ENCODE measurements around the gene POLR1A. TPM values are rescaled to one million over a fixed set of nuclear protein-coding genes. Genes with fewer than 3 reads are reported as not detected.

POLR1A gene
- total and polyA plus RNA-seq, 2 donors (not counting 1 experiment from before 2014, with no cell fraction given) = 3.4 to 36.8 TPM

- no peak overlapping the region for H3K27ac Mint-ChIP-seq
Observed at GRCh38 chr2:86003967-86004366, 101.7 kb downstream of the POLR1A start.

GRCh38 chr2:86003104-86003503 lies 102.6 kb downstream of the POLR1A start:
- Histone ChIP-seq H3K9ac (ENCODE audit: low read length) (no peak overlapping the region), H3K4me3 (ENCODE audit: control extremely low read depth in 1 of 5, extremely low read depth in 1 of 5, insufficient read depth in 1 of 5, low read depth in 2 of 5, low read length in 4 of 5) (no peak overlapping the region), H3K4me2 (replicated peaks; ENCODE audit: low read depth, low read length, poor library complexity, severe bottlenecking) (no peak overlapping the region), H3K36me3 (replicated peaks in 1 of 2; ENCODE audit: control extremely low read depth in 1 of 2, control insufficient read depth in 1 of 2, extremely low read depth in 1 of 2, insufficient read depth in 2 of 2, low read length in 1 of 2) (no peaks in the 10 kb centered on the region), H2AFZ (ENCODE audit: insufficient read depth, low read depth, low read length, poor library complexity, severe bottlenecking) (no peak overlapping the region), H3K27ac (ENCODE audit: low read length in 2 of 2) (no peak overlapping the region), H3K79me2 (ENCODE audit: control insufficient read depth, insufficient read depth, low read length) (peaks cover 4% of the 10 kb centered on the region), H3K27me3 (replicated peaks in 1 of 4; ENCODE audit: control extremely low read depth in 1 of 4, control insufficient read depth in 3 of 4, insufficient read depth in 4 of 4, low read length in 3 of 4) (no peaks in the 10 kb centered on the region), H3K9me3 (ENCODE audit: control extremely low read depth in 1 of 3, control insufficient read depth in 2 of 3, insufficient read depth in 1 of 3, low read length in 2 of 3) (peaks cover 0 to 24% (median 9%) of the 10 kb centered on the region in 3 donors), H3K4me1 (ENCODE audit: control insufficient read depth in 2 of 2, insufficient read depth in 2 of 2, low read length in 2 of 2) (peaks cover 35 to 36% of the 10 kb centered on the region in 2 donors), H4K20me1 (ENCODE audit: control insufficient read depth, insufficient read depth, low read length, poor library complexity, severe bottlenecking) (no peaks in the 10 kb centered on the region)
- Mint-ChIP-seq H3K27ac (no peak overlapping the region), H3K4me1 (peaks cover 48% of the 10 kb centered on the region), H3K9me3 (ENCODE audit: insufficient read depth) (no peaks in the 10 kb centered on the region), H3K27me3 (no peaks in the 10 kb centered on the region), H3K4me3 (no peak overlapping the region)
- no CpG with 5 or more reads among the region's 1 CpG for WGBS (ENCODE audit: insufficient coverage)
- ATAC-seq (ENCODE audit: low read depth) = no peak
- ChIA-PET CTCF (no interaction called here), POLR2A (no interaction called here)
- TF ChIP-seq EZH2 (IDR thresholded peaks at IDR 0.05; ENCODE audit: borderline replicate concordance, insufficient read depth, low read depth, low read length, poor library complexity, severe bottlenecking) = no peak
- no peak for TF ChIP-seq CTCF (IDR thresholded peaks at IDR 0.05)
- DNase-seq = no peak
- intact Hi-C loops (cut with micrococcal nuclease) = no loop called here

More at GRCh38 chr2:86003967-86004366, 101.7 kb downstream of the POLR1A start:
- H3K4me1 Mint-ChIP-seq = peaks cover 40% of the 10 kb centered on the region
- POLR2A ChIA-PET = no interaction called here
- no peaks in the 10 kb centered on the region for H3K36me3 ChIP-seq (replicated peaks in 1 of 2; ENCODE audit: control extremely low read depth in 1 of 2, control insufficient read depth in 1 of 2, extremely low read depth in 1 of 2, insufficient read depth in 2 of 2, low read length in 1 of 2)
- H3K4me3 Mint-ChIP-seq = no peak overlapping the region
- no peaks in the 10 kb centered on the region for H3K27me3 ChIP-seq (replicated peaks in 1 of 4; ENCODE audit: control extremely low read depth in 1 of 4, control insufficient read depth in 3 of 4, insufficient read depth in 4 of 4, low read length in 3 of 4)
- H3K9me3 ChIP-seq (ENCODE audit: control extremely low read depth in 1 of 3, control insufficient read depth in 2 of 3, insufficient read depth in 1 of 3, low read length in 2 of 3) = peaks cover 0 to 17% (median 9%) of the 10 kb centered on the region in 3 donors
- H3K27ac ChIP-seq (ENCODE audit: low read length in 2 of 2) = no peak overlapping the region
- no peaks in the 10 kb centered on the region for H3K27me3 Mint-ChIP-seq
- H3K9ac ChIP-seq (ENCODE audit: low read length) = no peak overlapping the region
- no peak overlapping the region for H2AFZ ChIP-seq (ENCODE audit: insufficient read depth, low read depth, low read length, poor library complexity, severe bottlenecking)
- no peak for TF ChIP-seq CTCF (IDR thresholded peaks at IDR 0.05)
- no peak for TF ChIP-seq EZH2 (IDR thresholded peaks at IDR 0.05; ENCODE audit: borderline replicate concordance, insufficient read depth, low read depth, low read length, poor library complexity, severe bottlenecking)
- H3K9me3 Mint-ChIP-seq (ENCODE audit: insufficient read depth) = no peaks in the 10 kb centered on the region
- H3K4me1 ChIP-seq (ENCODE audit: control insufficient read depth in 2 of 2, insufficient read depth in 2 of 2, low read length in 2 of 2) = peaks cover 26 to 27% of the 10 kb centered on the region in 2 donors
- DNase-seq (no peak), ATAC-seq (ENCODE audit: low read depth) (no peak)
- WGBS (ENCODE audit: insufficient coverage) = 100% methylated on average over 2 of the region's 3 CpGs
- H3K79me2 ChIP-seq (ENCODE audit: control insufficient read depth, insufficient read depth, low read length) = no peaks in the 10 kb centered on the region
- H3K4me2 ChIP-seq (replicated peaks; ENCODE audit: low read depth, low read length, poor library complexity, severe bottlenecking) = no peak overlapping the region
- CTCF ChIA-PET = interaction anchor here (1.0 kb wide), 1 partner anchor 176 kb away, joined by 5 read pairs; no protein-coding TSS in a partner anchor
- H4K20me1 ChIP-seq (ENCODE audit: control insufficient read depth, insufficient read depth, low read length, poor library complexity, severe bottlenecking) = no peaks in the 10 kb centered on the region
- intact Hi-C loops (cut with micrococcal nuclease) = no loop called here
- H3K4me3 ChIP-seq (ENCODE audit: control extremely low read depth in 1 of 5, extremely low read depth in 1 of 5, insufficient read depth in 1 of 5, low read depth in 2 of 5, low read length in 4 of 5) = no peak overlapping the region
